ENCODE measurements around the gene DDX51.

The DDX51 gene

GRCh38 chr12:132179431-132180362 is 35.6 kb upstream of the DDX51 start:
- FAIRE-seq = no peak

- no peak for FAIRE-seq
Observed at GRCh38 chr12:132178801-132179401, 34.8 kb upstream of the DDX51 start.

GRCh38 chr12:132178316-132178715 is 34.2 kb upstream of the DDX51 start:
- no peak for FAIRE-seq

GRCh38 chr12:132176920-132177551 is 32.9 kb upstream of the DDX51 start:
- no peak for FAIRE-seq

- no peak for FAIRE-seq
Observed at GRCh38 chr12:132176385-132176919, 32.3 kb upstream of the DDX51 start.

- no peak for FAIRE-seq
Observed at GRCh38 chr12:132175496-132176384, 31.6 kb upstream of the DDX51 start.

GRCh38 chr12:132174839-132175490 is 30.8 kb upstream of the DDX51 start:
- no peak for FAIRE-seq

- FAIRE-seq = no peak
Observed at GRCh38 chr12:132174015-132174838, 30.1 kb upstream of the DDX51 start.

- FAIRE-seq = no peak
Observed at GRCh38 chr12:132173135-132174014, 29.3 kb upstream of the DDX51 start.

- FAIRE-seq = no peak
Observed at GRCh38 chr12:132172619-132173018, 28.5 kb upstream of the DDX51 start.

- FAIRE-seq = no peak
Observed at GRCh38 chr12:132171968-132172521, 27.9 kb upstream of the DDX51 start.

GRCh38 chr12:132171293-132171967 is 27.3 kb upstream of the DDX51 start:
- no peak for FAIRE-seq

- no peak for FAIRE-seq
Observed at GRCh38 chr12:132170637-132171292, 26.6 kb upstream of the DDX51 start.

- no peak for FAIRE-seq
Observed at GRCh38 chr12:132170094-132170636, 26.0 kb upstream of the DDX51 start.

- no peak for FAIRE-seq
Observed at GRCh38 chr12:132169376-132169775, 25.3 kb upstream of the DDX51 start.

GRCh38 chr12:132168311-132169031 is 24.4 kb upstream of the DDX51 start:
- FAIRE-seq = no peak

- FAIRE-seq = no peak
Observed at GRCh38 chr12:132167611-132168310, 23.6 kb upstream of the DDX51 start.
